Inferior parietal cortex (tissue), 1 donor: ENCODE data around the gene LITAF.
"Not testable (repeated sequence)": the region's sequence is repeated elsewhere in the genome, so short reads cannot be mapped to it uniquely, and the experiment has no call there.

Experiments used
- DNase-seq: peaks from one replicate; pipeline ENCODE4 v3.0.0-alpha.2; 2016; ENCODE audit errors: extremely low spot score

The LITAF gene

DNA sequence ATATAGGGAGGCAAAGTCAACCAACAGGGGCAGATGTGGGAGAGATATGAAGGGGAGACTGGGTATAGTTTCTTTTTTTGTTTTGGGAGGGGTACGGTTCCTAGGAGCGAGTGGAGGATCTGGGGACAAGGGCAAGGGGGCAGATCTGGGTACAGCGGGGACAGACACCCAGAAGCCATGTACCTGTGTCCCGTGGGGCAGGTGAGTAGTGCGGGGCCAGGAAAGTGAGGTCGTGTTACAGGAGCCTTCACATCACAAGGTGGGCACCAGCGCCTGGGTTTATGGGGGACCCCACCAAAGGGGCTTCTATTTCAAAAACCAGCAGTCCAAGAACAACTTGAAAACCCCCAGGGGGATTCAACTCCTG is 11.5 kb downstream of the LITAF start:
- no peak for DNase-seq

DNA sequence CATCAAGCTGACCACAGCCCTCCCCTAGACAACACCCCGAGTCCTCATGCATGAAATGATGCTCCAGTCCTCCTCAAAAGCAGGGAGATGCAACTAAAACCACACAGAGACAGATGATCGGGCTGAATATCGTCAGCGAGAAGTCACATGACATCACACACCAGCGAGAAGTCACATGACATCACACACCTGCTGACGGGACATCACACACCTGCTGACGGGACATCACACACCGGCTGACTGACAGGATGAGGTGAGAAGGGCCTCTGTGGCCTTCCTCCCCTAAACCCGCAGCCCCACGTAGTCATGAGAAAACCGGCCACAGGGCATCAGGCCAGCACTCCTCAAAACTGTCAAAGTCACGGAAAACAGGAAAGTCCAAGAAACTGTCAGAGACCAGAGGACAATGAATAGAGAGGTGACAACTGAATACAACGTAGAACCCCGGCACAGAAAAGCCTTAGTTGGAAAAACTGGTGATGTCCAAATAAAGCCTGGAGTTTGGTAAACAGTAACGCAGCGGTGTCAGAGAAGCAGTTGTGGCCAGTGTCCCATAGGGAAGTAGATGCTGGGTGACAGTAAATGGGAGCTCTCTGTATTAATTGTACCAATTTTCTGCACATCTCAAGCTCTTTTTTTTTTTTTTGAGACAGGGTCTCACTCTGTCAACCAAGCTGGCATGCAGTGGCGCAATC is 14.3 kb downstream of the LITAF start:
- no peak for DNase-seq

DNA sequence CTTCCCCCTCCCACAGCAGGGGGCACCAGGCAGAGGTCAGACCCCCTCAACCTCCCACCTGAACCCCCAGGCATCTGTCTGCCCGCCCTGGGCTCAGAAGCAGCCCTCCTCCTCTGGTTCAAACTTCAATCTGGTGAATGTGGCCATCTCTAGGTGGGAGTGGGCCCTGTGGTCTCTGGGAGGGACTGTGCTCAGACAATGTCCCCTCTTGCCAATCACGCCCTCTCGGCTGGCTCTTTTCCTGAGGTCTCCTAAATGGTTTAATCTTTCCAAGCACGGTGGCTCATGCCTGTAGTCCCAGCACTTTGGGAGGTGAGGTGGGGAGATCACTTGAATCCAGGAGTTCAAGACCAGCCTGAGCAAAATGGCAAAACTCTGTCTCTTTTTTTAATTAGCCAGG is 15.2 kb downstream of the LITAF start:
- DNase-seq = no peak

DNA sequence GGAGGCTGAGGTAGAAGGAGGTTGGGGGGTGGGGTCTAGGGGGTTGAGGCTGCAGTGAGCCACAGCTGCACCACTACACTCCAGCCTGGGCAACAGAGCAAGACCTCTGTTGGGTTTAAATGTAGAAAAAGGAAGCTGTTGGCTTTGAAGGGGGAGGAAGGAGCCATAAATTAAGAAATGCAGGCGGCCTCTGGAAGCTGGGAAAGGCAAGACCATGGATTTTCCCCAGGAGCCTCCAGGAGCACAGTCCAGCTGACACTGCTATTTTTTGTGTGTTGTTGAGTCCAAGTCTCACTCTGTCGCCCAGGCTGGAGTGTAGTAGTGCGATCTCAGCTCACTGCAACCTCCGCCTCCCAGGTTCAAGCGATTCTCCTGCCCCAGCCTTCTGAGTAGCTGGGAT is 15.9 kb downstream of the LITAF start:
- no peak for DNase-seq

DNA sequence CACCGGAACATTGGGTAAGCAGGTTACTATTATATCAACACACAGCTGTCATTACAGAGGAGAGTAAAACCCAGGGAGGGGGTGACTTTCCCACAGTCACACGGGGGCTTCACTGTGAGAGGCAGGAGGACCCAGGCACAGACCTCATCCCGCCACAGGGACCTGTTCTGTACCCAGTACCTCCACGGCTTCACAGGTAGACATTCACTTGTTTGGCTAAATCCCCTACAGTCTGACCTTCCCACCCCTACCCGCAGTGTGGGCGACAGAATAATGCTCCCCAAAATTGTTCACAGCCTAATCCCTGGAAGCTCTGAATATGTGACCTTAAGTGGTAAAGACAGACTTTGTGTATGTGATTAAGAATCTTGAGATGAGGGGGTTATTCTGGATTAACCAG is 16.5 kb downstream of the LITAF start:
- DNase-seq = no peak

DNA sequence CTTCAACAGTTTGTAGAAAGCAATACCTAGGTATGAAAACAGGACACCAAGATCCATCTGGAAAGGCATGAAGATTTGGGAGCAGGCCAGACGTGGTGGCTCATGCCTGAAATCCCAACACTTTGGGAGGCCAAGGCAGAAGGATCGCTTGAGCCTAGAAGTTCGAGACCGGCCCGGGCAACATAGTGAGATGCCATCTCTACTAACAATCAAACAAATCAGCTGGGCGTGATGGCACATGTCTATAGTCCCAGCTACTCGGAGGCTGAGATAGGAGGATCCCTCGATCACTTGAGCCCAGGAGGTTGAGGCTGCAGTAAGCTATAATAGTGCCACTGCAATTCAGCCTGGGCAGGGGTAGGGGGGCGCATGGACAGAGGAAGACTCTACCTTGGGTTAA is 20.3 kb downstream of the LITAF start:
- no peak for DNase-seq

DNA sequence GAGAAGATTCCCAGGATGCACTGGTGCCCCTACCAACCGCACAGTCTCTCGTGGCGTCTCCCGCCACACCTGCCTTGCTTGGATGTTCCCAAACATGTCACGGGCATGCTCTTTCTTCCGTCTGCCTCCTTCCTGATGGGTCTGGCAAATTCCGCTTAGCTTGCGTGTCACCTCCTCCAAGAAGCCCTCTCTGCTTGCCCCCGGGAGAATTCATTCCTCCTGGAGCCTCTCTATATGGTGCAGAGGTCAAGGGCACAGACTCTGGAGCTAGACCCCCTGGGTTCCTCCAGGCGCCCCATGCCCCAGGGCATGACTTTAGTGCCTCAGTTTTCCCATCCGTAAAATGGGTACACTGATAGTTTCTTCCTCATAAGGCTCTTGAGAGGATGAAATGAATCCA is 21.1 kb downstream of the LITAF start:
- DNase-seq = no peak

DNA sequence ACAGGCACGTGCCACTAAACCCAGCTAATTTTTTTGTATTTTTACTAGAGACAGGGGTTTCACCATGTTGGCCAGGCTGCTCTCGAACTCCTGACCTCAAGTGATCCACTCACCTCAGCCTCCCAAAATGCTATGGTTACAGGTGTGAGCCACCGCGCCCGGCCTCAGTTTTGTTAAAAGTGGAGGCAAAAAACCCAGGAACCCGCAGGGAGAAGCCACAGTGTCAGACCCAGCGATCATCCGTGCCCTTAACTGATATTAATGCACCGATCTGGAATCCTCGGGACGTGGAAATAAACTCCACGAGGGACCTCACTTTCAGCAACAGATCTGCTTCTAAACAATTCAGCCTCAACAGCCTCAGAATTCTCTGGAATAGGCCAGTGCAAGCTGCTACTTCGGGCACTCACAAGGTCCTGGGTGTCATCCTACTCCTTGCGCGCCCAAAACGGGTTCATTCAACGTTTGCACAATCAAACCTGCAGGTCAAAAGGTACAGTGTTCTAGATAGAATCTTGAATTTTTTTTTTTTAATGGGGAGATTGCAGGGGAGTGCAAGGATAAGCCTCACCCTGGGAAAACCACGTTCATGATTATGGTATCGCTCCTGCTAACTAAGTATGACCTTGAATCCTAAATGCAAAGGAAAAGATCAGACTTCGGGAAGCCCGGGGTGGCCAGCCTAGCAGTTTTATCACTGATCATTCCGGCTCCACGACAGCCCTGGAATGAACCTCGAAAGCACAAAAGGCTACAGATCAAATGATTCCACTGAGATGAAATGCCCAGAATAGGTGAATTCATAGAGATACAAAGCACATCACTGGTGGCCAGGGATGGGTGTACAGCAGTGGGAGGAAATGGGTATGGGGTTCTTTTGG is 22.4 kb downstream of the LITAF start:
- no peak for DNase-seq

DNA sequence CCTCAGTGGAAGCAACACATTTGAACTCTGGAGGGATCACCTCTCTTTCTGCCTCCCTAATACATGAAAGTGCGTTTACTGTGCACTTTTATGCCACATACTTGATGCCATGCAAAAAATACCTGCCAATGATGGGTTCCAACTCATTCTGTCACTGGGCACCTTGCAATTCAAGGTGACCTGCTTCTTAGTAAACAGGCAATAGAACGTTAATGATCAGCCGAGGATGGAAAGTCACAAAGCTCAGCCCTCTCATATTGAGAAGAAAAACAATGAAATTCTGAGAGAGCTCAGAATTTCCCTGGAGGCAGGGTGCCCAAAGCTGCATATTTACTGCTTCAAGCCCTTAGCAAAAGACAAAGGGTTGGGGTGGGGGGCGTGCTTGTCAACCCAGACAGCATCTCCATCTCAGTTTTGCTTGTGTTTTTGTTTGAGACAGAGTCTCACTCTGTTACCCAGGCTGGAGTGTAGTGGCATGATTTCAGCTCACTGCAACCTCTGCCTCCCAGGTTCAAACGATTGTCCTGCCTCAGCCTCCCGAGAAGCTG is 23.2 kb downstream of the LITAF start:
- no peak for DNase-seq

DNA sequence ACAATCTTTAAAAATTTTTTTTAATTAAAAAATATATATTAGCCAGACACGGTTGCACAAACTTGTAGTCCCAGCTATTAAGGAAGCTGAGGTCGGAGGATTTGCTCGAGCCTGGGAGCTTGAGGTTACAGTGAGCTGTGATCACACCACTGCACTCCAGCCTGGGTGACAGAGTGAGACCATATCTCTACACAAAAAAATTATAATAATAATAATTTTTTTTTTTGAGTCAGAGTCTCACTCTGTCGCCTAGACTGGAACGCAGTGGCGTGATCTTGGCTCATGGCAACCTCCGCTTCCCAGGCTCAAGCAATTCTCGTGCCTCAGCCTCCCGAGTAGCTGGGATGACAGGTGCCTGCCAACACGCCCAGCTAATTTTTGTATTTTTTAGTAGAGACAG is 23.8 kb downstream of the LITAF start:
- DNase-seq = no peak

DNA sequence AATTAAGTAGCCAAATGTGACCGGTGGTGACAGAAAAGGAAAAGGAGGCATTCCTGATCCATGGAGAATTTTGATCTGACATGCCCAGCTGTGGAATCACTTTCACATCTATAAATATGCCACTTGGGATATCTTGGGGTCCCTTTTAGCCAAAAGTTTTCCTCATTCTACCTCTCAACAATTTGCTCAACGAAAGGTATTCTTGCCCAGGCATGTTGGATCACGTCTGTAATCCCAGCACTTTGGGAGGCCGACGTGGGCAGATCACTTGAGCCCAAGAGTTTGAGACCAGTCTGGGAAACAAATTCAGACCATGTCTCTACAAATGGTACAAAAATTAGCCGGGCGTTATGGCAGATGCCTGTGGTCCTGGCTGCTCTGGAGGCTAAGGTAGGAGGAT is 24.3 kb downstream of the LITAF start:
- no peak for DNase-seq

DNA sequence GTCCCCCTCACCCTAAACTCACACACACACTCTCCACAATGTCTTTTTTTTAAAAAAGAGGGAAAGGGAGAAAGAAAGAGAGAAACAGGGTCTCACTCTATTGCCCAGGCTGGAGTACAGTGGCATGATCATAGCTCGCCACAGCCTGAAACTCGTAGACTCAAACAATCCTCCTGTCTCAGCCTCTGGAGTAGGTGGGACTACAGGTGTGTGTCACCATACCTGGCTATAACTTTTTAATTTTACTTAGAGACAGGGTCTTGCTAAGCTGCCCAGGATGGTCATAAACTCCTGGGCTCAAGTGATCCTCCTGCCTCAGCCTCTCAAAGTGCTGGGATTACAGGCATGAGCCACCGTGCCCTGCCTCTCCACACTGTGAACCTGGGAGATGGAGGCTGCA is 24.9 kb downstream of the LITAF start:
- DNase-seq = no peak

DNA sequence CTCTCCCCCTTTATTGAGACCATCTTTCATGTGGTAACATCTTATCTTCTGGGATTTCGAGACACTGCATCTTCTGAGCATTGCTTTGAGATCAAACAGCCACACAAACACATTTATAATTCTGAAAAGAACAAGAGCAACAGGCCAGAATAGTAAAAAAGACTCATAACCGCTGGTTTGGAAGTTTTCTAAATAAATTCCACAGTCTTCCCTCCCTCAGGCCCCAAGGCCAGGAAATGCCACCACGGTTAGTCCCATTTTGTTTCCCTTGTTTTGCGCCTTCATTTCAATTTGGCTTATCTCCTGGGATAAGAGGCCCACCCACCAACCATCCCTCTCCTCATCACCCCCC is 25.3 kb downstream of the LITAF start:
- DNase-seq = no peak

DNA sequence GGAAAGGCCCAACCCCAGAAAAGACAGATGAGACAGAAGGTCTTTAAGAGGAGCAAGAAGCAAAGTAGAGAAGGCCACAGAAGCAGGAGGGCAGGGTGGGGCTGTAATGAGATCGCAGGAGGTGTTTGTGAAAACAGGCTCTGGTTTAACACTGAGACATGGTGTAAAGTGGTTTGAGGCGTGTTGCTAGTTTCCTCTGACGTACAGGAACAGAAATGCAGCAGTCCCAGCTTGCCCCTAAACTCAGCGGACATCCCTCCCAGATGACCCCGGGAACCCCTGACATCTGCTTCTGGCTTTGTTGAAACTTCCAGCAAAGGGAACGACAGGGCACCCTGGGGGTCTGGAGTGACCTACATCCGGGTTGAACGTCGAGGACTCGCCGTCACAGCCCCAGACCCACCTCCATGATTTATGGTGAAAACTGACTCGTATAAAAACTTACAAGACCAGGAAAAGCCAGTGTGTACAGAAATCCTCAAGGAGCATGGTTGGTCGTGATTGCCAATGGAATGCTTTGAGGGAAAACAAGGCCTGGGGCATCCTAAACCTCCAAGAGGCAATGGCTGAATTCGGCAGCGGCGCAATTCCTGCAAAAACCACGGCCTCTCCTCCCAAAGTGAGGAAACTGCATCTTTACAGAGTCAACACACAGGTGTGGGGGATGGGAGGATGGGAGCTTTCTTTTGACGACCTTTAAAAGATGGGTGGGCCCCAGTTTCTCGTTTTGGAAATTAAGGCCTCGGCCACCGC is 25.8 kb downstream of the LITAF start:
- DNase-seq = no peak

DNA sequence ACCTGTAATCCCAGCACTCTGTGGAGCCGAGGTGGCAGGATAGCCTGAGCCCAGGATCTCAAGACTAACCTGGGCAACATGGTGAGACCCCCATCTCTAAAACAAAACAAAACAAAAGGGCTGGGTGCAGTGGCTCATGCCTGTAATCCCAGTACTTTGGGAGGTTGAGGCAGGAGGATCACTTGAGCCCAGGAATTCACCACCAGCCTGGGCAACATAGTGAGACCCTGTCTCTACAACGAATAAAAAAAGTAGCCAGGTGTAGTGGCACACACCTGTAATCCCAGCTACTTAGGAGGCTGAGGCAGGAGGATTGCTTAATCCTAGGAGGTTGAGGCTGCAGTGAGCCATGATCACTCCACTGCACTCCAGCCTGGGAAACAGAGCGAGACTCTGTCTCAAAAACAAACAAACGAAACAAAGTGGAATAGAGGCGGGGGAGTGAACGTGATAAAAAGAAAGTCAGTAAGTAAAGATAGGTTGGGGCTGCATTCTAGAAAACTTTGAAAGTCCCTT is 28.4 kb downstream of the LITAF start:
- DNase-seq = not testable (repeated sequence)

DNA sequence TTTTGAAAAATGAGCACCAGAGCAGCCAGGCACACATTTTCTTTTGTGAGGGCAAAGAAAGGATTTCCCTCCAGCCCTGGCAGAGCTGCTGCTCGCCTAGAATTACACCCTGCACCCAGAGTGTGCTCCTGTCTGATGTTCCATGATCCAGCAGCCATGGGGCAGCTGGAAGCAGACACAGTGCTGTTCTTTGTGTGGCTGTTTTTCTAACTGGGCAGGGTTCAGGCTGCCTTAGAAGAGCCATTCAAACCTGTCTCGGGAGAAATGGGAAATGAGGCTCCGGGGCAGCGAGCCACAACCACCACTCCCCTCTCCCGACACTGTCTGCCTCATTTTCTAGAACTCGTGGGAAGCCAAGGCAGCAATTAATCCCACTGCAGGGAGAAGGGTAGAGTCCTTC is 28.9 kb downstream of the LITAF start:
- peak; percentile 83 for DNase-seq

DNA sequence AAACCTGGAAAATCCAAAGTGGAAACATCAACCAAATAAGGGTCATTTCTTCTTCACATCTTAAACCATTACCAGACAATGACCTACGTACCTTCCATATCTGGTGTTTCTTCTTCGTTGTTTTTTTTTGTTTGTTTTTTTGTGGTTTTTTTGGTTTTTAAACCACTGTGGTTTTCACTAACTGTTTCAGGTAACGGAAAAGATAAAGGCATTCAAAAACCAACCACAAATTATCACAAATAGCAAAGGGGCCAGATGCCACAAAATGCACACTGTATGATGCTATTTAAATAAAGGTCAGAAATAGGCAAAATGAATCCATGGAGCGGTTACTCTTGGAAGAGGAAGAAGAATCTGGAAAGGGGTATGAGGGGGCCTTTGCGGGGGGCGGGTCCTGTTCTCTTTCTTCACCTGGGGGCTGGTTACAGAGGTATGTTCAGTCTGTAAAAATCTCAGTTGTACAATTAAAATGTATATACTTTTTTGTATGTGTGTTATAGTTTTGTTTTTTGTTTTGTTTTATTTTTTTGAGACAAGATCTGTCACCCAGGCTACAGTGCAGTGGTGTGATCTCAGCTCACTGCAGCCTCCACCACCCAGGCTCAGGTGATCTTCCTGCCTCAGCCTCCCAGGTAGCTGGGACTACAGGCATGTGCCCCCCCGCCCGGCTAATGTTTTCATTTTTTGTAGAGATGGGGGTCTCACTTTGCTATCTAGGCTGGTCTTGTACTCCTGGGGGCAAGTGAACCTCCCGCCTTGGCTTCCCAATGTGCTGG is 29.6 kb downstream of the LITAF start:
- no peak for DNase-seq

DNA sequence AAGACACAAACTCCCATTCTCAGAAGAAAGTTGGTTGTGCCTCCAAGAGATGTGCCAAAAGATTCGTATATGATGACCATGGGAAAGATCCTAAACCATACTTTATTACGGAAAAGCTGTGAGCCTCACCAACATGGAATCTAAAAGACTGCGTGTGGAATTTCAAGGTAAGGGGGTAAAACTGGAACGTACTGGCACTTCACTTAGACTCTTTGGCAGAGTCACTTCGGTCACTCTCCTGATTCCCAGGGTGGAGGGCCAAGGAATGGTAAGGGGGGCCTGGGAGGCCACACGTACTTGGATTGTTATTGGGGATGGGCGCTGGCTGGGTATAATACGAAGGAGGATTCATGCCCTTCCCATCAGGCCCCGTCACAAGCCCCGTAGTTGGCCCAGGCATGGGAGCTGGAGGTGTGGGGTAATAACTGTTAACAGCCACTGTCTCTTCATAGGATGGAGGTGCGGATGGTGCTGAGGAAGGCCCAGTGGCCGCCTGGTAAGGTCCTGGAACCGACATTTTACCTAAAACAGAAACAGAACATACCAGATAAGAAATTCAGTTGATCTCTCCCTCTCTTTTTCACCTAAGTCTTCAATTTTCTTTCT is 30.4 kb downstream of the LITAF start:
- no peak for DNase-seq

DNA sequence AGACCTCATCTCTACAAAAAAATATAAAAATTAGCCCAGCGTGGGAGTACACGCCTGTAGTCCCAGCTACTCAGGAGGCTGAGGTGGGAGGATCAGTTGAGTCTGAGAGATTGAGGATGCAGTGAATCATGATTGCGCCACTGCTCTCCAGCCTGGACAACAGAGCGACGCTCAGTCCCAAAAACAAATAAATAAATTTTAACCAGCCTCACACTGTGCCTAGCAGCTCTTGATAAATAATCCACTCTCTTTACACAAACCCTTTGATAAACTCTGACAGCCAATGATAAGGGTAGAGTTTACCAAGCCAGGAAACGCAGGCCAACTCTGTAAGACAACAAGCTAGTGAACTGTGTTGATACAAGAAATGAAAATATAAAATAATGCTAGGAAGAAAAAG is 32.7 kb downstream of the LITAF start:
- DNase-seq = no peak

DNA sequence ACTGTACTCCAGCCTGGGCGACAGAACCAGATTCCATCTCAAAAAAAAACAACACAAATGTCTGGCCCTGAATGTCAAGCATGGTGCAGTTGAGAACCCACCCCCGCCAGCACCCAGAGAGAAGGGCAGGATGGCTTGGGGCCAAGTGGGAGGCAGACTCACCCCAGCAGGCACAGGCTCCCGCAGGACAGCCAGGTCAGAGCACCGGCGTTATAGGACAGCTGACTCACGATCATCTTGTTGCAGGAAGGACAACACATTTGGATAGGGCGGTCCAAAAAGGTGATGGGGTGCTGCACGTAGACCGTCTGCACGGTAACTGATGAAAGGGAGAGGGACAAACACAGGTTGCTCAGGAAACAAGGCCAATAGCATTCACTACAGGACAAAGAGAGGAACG is 33.3 kb downstream of the LITAF start:
- no peak for DNase-seq

DNA sequence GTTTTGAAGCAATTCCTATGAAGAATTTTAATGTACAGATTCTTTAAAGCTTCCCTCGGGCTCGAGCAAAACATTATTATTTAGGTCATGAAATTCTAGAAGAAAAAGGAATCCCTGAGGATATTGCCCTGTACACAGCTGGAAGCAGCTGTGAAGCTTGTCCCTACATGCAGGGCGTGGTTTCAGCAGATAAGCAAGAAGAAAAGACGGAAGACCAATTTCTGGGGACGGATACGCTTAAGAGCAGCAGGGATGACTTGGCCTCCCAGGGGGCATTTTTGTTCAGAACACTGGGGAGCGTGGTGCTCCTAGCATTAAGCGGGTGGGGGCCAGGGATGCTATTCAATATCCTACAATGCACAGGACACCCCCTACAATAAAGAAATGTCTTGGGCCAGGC is 34.3 kb downstream of the LITAF start:
- no peak for DNase-seq
